Measurements from ENCODE around the gene SMIM26. TPM values are rescaled to one million over a fixed set of nuclear protein-coding genes. Genes with fewer than 3 reads are reported as not detected.

SMIM26 gene
- total and polyA plus RNA-seq, 2 of the 13 experiments (the other 11 are each of a cell fraction or from before 2014, with no cell fraction given): 214 to 249 TPM

DNA sequence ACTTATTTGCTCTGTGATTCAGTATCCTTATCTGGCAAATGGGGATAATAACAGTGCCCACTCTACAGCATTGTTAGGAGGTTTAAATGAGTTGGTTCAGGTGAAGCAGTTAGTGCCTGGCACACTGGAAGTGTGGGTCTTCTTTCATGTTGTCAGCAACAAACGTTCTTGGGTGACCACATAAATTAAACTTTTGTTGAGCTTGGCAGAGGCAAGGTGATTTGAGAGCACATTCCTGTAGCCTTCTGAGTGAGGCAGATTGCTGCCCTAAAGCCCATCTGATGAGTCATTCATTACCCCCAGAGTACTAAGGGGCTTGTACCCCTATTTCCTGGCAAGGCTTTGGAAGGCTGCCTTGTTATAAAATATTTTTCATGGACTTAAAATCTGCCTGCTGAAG lies 33.7 kb upstream of the SMIM26 start:
- DNase-seq (ENCODE audit: low spot score) (no peak), FAIRE-seq (no peak), ATAC-seq (no peak)
- Histone ChIP-seq H4K20me1 (ENCODE audit: insufficient read depth, low read length) (no peaks in the 10 kb centered on the region), H3K9ac (ENCODE audit: insufficient read depth, low read depth, low read length) (no peak overlapping the region), H3K4me1 (ENCODE audit: insufficient read depth, low read length) (peaks cover 20% of the 10 kb centered on the region), H3K79me2 (ENCODE audit: insufficient read depth, low read length) (no peaks in the 10 kb centered on the region), H3K27me3 (ENCODE audit: control insufficient read depth in 1 of 2, insufficient read depth in 2 of 2, low read length in 2 of 2) (no peaks in the 10 kb centered on the region), H3K9me3 (ENCODE audit: low read length) (no peaks in the 10 kb centered on the region), H3K36me3 (replicated peaks in 1 of 2; ENCODE audit: control insufficient read depth in 1 of 2, insufficient read depth in 2 of 2, low read length in 2 of 2) (peaks cover 39 to 80% of the 10 kb centered on the region in 2 experiments), H2AFZ (ENCODE audit: low read length) (no peak overlapping the region), H3K4me3 (replicated peaks in 1 of 3; ENCODE audit: insufficient read depth in 1 of 3, low read depth in 2 of 3, low read length in 3 of 3) (no peak overlapping the region), H3K27ac (ENCODE audit: extremely low read length, insufficient read depth, low read length) (no peak overlapping the region), H3K4me2 (ENCODE audit: low read depth, low read length) (no peak overlapping the region)
- ChIA-PET POLR2A (interaction anchor here (1.1 kb wide), 1 partner anchor 26 kb away, joined by 3 read pairs; the partner anchor contains the start of gene SEC23B), CTCF (ENCODE audit: low intra/inter-chr PET ratio, low total read pairs) (no interaction called here)
- no TSS peak for BruUV-seq (replicated peaks)
- TF ChIP-seq ZNF556 (CRISPR knock-in tag; IDR thresholded peaks at IDR 0.05; ENCODE audit: borderline replicate concordance) (no peak), ZNF629 (CRISPR knock-in tag; conservative IDR thresholded peaks at IDR 0.05) (peak; percentile 64)
- in situ Hi-C loops (cut with HindIII; ENCODE audit: extremely low pct_ligation_motif_present, low pct_unique_long_range_greater_than_20kb) (no loop called here), intact Hi-C loops (cut with micrococcal nuclease; ENCODE audit: unreplicated experiment) (no loop called here)
- WGBS (ENCODE audit: low lambda C conversion rate): 73% methylated on average over 1 of the region's 1 CpG

DNA sequence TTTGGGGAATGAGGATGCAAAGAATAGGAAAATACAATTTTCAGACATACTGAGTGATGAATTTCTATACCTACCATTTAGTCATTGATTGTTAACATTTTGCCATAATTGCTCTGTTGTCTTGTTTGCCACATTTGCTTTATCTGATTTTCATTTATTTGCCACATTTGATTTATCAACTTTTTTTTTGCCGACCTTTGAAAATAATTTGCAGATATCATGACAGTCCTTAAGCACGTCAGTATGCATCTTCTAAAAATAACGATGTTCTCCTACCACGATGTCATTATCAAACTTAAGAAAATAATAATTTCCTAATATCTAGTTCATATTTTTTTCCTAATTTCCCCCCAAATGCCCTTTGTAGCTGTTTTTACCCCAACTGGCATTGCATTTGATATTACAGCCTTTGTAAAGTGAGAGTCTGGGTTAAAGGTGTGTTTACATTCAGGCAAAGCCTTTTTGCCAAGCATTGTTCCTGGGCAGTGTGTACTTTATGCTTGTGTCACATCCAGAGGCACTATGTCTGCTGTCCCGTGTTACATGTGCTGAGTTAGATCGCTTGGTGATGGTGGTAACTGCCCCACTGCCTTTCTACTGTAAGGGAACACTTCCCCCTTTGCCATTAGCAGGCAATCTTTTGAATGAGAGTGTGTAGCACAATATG lies 33.1 kb upstream of the SMIM26 start:
- no peaks in the 10 kb centered on the region for H4K20me1 ChIP-seq (ENCODE audit: insufficient read depth, low read length)
- peaks cover 20% of the 10 kb centered on the region for H3K4me1 ChIP-seq (ENCODE audit: insufficient read depth, low read length)
- ChIA-PET CTCF (ENCODE audit: low intra/inter-chr PET ratio, low total read pairs) (no interaction called here), POLR2A (interaction anchor here (0.9 to 1.1 kb wide), 2 partner anchors 26 to 27 kb away, joined by 3 to 4 read pairs; partner anchors contain the start of gene SEC23B)
- H3K4me3 ChIP-seq (replicated peaks in 1 of 3; ENCODE audit: insufficient read depth in 1 of 3, low read depth in 2 of 3, low read length in 3 of 3): no peak overlapping the region
- 81% methylated on average over 6 of the region's 6 CpGs for WGBS (ENCODE audit: low lambda C conversion rate)
- H2AFZ ChIP-seq (ENCODE audit: low read length): no peak overlapping the region
- in situ Hi-C loops (cut with HindIII; ENCODE audit: extremely low pct_ligation_motif_present, low pct_unique_long_range_greater_than_20kb): no loop called here
- ATAC-seq (peak; percentile 79), DNase-seq (ENCODE audit: low spot score) (peak; percentile 68), FAIRE-seq (peak; percentile 60)
- peaks cover 33 to 75% of the 10 kb centered on the region in 2 experiments for H3K36me3 ChIP-seq (replicated peaks in 1 of 2; ENCODE audit: control insufficient read depth in 1 of 2, insufficient read depth in 2 of 2, low read length in 2 of 2)
- no peaks in the 10 kb centered on the region for H3K27me3 ChIP-seq (ENCODE audit: control insufficient read depth in 1 of 2, insufficient read depth in 2 of 2, low read length in 2 of 2)
- H3K9me3 ChIP-seq (ENCODE audit: low read length): no peaks in the 10 kb centered on the region
- intact Hi-C loops (cut with micrococcal nuclease; ENCODE audit: unreplicated experiment): no loop called here
- no TSS peak for BruUV-seq (replicated peaks)
- H3K9ac ChIP-seq (ENCODE audit: insufficient read depth, low read depth, low read length): no peak overlapping the region
- H3K27ac ChIP-seq (ENCODE audit: extremely low read length, insufficient read depth, low read length): no peak overlapping the region
- no peak overlapping the region for H3K4me2 ChIP-seq (ENCODE audit: low read depth, low read length)
- no peaks in the 10 kb centered on the region for H3K79me2 ChIP-seq (ENCODE audit: insufficient read depth, low read length)
- peak; percentile 93 to 95 for TF ChIP-seq MAFK (conservative IDR thresholded peaks at IDR 0.05 in 1 of 2, IDR thresholded peaks at IDR 0.05 in 1 of 2; ENCODE audit: low read length in 2 of 2)
- TF ChIP-seq, protein P1, sequence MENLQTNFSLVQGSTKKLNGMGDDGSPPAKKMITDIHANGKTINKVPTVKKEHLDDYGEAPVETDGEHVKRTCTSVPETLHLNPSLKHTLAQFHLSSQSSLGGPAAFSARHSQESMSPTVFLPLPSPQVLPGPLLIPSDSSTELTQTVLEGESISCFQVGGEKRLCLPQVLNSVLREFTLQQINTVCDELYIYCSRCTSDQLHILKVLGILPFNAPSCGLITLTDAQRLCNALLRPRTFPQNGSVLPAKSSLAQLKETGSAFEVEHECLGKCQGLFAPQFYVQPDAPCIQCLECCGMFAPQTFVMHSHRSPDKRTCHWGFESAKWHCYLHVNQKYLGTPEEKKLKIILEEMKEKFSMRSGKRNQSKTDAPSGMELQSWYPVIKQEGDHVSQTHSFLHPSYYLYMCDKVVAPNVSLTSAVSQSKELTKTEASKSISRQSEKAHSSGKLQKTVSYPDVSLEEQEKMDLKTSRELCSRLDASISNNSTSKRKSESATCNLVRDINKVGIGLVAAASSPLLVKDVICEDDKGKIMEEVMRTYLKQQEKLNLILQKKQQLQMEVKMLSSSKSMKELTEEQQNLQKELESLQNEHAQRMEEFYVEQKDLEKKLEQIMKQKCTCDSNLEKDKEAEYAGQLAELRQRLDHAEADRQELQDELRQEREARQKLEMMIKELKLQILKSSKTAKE (CRISPR knock-in tag; IDR thresholded peaks at IDR 0.05; ENCODE audit: borderline replicate concordance): peak; percentile 46; the same call in 1 of the 2 replicates
- no peak for TF ChIP-seq SMARCC2 (IDR thresholded peaks at IDR 0.05)
- TF ChIP-seq PPARG (CRISPR knock-in tag; conservative IDR thresholded peaks at IDR 0.05): peak; percentile 89
- 0 out of 2 replicates have a peak, but pooled peaks have one; percentile 20 for TF ChIP-seq NR2F2 (IDR thresholded peaks at IDR 0.05; ENCODE audit: borderline replicate concordance, low read depth)
- TF ChIP-seq PITX1 (CRISPR knock-in tag; IDR thresholded peaks at IDR 0.05): no peak
- peak; percentile 31; the same call in 1 of the 2 replicates for TF ChIP-seq RARA (CRISPR knock-in tag; IDR thresholded peaks at IDR 0.05)
- peak; percentile 68 for TF ChIP-seq RXRB (CRISPR knock-in tag; IDR thresholded peaks at IDR 0.05; ENCODE audit: borderline replicate concordance)
- TF ChIP-seq SAP130 (CRISPR knock-in tag; IDR thresholded peaks at IDR 0.05; ENCODE audit: low read depth): peak; percentile 50; the same call in 1 of the 2 replicates
- no peak for TF ChIP-seq CBX2 (IDR thresholded peaks at IDR 0.05; ENCODE audit: low read depth, low read length)
- TF ChIP-seq CBX2 (CRISPR knock-in tag; IDR thresholded peaks at IDR 0.05; ENCODE audit: low read depth): no peak
- no peak for TF ChIP-seq ZNF451 (CRISPR knock-in tag; IDR thresholded peaks at IDR 0.05)
- TF ChIP-seq MAFF (IDR thresholded peaks at IDR 0.05; ENCODE audit: low read depth, low read length): peak; percentile 96
- peak; percentile 66 for TF ChIP-seq SOX13 (IDR thresholded peaks at IDR 0.05)
- TF ChIP-seq SOX13 (CRISPR knock-in tag; conservative IDR thresholded peaks at IDR 0.05 in 1 of 2, IDR thresholded peaks at IDR 0.05 in 1 of 2): peak in 1 of 2 experiments; percentile 94; a peak in 2 of 4 replicates
- TF ChIP-seq BCL6 (CRISPR knock-in tag; IDR thresholded peaks at IDR 0.05): peak; percentile 60; the same call in 1 of the 2 replicates

All from HepG2 (cell line).